HG03108 (cell line): ENCODE measurements around the gene RASGRP3.
A peak's percentile ranks its signal among the peaks of the same experiment; 100 is the strongest.
"Not testable (repeated sequence)": the region's sequence is repeated elsewhere in the genome, so short reads cannot be mapped to it uniquely, and the experiment has no call there.

ENCODE experiments used
- ATAC-seq: cut with Tn5 transposase; IDR thresholded peaks from one replicate; pipeline ENCODE4 v1.9.1; 2021; ENCODE audit warnings: moderate library complexity; ENCODE audit not compliant: unreplicated experiment

RASGRP3 gene

GRCh38 chr2:33453905-33454479, 22.5 kb upstream of the RASGRP3 start:
- no peak for ATAC-seq

- peak; percentile 93 for ATAC-seq
These were observed 18.7 kb upstream of the RASGRP3 start for GRCh38 chr2:33457556-33458247.

- no peak for ATAC-seq
These were observed 18.1 kb upstream of the RASGRP3 start for GRCh38 chr2:33458248-33458819.

DNA sequence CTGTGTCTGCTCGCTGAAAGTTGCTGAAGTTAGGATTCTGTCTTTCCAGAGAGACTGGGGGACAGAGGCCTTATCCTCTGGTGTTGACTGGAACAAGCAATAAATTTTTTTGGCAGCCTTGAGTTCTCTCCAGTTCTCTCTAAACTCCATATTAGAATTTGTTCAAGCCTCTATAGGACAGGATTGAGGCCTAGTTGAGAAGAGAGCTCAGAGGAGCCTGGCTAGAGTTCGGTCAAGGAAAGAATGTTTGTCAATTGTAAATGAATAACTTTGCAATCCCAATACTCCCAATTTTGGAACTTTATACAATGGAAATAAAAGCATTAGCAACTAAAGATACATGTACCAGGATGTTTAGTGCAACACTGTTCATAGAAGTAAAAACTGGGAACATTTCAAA, 16.7 kb upstream of the RASGRP3 start:
- no peak for ATAC-seq

DNA sequence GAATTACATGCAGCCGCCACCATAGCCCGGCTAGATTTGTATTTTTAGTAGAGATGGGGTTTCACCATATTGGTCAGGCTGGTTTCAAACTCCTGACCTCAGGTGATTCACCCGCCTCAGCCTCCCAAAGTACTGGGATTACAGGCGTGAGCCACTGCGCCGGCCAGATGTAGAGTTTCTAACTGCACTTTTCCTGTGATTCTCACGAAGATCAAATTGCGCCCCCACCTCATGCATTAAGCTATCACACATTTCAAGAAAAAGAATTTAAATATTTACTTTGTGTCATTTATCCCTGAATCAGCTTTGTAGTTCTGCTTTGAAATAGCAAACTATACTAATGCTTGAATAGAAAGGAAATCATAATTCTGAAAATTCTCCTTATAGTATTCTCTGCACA, 13.9 kb upstream of the RASGRP3 start:
- ATAC-seq: not testable (repeated sequence)

DNA sequence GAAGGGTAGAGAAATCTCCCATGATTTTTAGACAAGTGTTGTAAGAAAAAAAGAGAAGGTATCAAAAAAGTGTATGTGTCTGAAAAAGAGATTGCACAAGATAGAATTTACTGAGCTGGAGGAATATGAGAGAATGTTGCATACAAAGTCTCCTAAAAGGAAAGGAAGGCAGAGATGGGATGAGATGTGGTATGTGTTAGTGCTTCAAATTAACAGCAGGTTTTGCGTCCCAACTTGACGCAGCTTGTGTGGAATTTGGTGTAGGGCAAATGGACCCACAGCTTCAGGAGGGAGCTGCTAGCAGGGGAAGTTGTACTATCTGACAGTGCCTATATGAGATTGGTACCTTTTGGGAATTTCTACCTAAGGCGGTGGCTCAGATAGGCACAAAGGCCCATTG, 9.0 kb upstream of the RASGRP3 start:
- ATAC-seq: no peak

GRCh38 chr2:33469238-33469637, 7.2 kb upstream of the RASGRP3 start:
- ATAC-seq: no peak

DNA sequence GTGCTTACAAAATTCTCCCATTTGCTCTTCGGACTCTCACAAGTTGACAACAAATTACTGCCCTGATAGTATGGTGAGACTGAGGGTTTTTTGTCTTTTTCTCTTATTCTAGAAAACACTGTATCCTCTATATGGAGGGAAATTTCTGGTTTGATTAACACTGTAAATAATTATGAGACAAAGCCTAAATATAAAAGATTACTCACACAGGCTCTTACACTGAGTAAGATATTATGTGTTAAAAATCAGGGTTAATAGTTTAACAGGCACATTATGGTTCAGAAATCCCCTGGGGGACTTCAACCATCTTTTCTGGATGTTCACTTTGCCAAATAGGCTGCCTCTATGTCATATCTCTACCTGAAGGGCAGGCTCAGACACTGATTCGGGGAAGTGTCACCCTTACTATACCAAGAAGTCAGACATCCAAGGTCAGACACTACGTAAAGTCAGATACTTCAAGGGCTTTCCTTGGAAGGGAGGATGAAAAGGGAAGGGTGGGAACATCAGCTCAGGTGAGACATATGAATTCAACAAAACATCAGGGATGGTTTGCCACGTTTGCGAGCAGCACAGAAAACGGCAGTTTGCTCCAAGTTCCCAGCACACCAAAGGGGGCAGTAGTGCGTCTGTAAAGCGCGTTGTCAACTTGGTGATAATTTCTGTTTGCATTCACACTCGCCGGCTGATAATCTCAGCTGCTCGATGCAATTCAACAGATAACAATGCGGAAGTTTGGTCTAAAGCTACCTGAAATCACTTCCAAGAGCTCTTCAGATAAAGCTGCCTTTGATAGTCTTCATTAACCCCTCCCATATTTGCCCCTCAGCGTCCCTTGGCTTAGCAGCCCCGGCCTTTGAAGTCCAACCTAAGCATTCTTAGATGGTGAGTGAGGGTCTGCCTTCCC, 972 bp upstream of the RASGRP3 start:
- ATAC-seq: peak; percentile 37

DNA sequence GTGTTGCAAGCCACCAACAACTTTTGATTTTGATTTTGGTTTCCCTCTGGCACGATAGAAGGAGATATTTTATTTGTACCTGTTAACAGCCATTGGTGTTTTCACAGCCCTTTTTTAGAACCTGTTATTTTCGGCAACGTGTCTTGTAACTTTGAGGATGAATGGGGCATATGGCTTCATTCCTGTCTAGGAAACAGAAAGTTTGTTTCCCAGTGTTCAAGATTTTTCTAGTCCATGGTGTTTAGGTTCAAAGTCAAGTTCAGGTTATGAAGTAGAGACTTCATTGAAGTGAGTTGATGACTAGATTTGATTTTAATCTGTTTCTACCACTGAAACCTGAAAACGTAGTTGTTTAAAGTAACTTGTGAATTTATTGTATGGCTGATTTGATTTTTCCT, 343 bp downstream of the RASGRP3 start:
- ATAC-seq: no peak

- ATAC-seq: peak; percentile 31
These were observed 1.3 kb downstream of the RASGRP3 start for GRCh38 chr2:33477473-33478468.

DNA sequence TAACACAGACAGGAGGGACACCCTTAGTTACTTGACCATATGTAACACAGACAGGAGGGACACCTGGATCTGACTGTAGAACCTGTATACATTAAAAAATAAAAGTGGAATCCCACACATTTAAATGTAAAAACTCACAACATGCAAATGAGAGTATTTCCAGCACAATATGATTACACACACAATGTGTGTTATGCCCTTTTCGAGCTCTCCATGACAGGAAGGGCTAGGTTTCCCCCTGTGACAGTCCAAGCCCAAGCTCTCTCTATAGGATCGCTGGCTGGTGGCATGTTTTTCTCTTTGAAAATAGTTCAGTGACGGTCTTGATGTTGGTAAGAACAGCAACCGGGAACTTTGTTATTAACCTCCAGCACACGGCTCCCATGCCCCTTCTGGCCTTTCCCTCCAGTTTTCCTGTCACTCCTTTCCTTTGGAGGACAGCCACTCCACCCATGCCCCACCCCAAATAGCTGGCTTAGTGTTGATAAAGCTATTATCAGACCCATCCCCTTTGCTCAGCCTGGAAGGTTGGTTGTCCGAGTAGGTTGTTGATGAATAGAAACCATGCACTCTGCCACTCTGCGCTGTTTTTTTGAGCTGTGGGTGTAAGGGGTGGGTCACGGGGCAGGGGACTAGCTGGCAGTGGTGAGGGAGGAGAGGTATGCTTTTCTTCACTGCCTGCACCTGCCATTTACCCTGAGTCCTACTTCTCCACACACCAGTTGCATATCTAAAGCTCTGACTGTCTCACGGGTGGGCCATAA, 2.7 kb downstream of the RASGRP3 start:
- no peak for ATAC-seq

DNA sequence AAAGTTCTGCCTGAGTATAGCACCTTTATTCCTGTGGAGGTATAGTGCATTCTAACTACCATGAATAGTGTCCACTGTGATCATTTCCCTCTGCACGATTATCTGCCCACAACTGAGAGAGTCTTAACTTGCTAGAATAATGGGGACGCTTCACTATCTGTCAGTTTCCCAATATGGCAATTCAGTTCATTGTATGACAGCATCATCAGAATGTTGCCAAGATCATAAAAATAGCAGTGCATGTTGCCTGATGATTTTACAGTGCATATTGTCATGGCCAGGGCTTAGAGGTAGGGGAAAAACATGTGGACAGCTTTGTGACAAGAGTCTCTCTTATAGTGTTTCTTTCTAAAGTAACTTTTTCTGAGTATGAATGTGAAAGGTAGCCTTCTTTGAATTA, 6.1 kb downstream of the RASGRP3 start:
- ATAC-seq: no peak

- no peak for ATAC-seq
These were observed 7.7 kb downstream of the RASGRP3 start for GRCh38 chr2:33484042-33484621.

- ATAC-seq: no peak
These were observed 8.6 kb downstream of the RASGRP3 start for GRCh38 chr2:33485051-33485450.

- ATAC-seq: no peak
These were observed 10.1 kb downstream of the RASGRP3 start for GRCh38 chr2:33486544-33486943.

- ATAC-seq: peak; percentile 23
These were observed 11.8 kb downstream of the RASGRP3 start for GRCh38 chr2:33488178-33488690.

DNA sequence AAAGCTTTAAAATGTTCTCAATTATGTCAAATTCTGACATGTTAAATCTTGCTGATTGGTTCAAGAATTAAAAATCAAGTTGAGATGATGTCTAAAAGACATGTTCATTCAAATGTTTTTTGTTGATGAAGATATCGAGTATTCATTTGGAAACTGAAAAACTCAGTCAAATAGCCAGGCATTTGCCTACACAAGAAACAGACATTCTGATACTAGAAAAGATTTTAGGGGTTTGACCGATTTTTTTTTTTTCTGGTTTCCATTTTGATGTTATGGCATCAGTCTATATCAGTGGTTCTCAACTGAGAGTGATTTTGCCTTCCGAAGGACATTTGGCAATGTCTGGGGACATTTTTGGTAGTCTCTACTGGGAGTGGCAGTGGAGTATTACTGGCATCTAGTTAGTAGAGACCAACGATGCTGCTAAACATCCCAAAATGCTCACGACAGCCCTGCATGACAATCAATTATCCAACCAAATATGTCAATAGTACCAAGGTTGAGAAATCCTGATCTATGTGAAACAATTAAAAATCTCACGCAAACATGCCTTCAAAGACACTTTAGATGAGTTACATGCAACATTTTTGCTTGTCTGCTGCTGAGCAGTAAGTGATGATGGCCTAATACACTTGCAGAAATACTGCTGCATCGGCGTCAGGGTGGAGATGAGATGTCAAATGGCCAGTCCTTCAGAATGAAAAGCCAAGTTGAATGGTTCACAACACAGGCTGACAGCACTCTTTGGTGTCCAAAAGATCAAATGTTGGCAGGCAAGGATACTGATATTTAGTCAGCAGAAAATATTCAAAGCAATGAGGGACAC, 12.5 kb downstream of the RASGRP3 start:
- peak; percentile 33 for ATAC-seq

- ATAC-seq: no peak
These were observed 13.5 kb downstream of the RASGRP3 start for GRCh38 chr2:33489835-33490431.
